Fibroblast of skin of abdomen (primary cell): ENCODE data around the gene CHRM4.
A peak's percentile ranks its signal among the peaks of the same experiment; 100 is the strongest.

ENCODE experiments used
- DNase-seq: peaks from one replicate; pipeline ENCODE4 v3.0.0-alpha.2; 2013

CHRM4 gene

DNA sequence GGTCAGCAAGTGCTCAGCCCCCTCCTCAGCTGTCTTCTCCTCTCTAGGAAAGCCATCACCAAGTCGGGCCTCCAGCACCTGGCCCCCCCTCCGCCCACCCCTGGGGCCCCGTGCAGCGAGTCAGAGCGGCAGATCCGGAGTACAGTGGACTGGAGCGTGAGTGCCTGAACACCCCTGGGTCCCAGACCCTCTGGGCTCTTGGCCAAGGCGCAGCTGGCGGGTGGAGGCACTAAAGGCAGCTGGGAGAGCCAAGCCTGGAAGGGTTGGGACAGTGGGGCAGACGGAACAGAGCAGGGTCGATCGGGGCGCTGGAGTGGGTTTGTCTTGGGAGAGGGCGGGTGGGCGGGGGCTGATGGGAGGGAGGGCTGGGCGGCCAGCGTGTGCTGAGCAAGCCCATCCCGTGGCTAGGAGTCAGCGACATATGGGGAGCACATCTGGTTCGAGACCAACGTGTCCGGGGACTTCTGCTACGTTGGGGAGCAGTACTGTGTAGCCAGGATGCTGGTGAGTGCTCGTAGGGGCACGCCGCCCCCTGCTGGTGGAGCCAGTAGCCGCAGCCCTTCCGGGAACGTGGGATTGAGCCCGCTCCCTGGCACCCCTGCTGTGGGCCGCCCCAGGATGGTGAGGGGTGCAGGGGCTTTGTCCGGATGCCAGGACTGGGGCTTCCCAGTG lies 24.2 kb downstream of the CHRM4 start:
- DNase-seq = peak; percentile 43

DNA sequence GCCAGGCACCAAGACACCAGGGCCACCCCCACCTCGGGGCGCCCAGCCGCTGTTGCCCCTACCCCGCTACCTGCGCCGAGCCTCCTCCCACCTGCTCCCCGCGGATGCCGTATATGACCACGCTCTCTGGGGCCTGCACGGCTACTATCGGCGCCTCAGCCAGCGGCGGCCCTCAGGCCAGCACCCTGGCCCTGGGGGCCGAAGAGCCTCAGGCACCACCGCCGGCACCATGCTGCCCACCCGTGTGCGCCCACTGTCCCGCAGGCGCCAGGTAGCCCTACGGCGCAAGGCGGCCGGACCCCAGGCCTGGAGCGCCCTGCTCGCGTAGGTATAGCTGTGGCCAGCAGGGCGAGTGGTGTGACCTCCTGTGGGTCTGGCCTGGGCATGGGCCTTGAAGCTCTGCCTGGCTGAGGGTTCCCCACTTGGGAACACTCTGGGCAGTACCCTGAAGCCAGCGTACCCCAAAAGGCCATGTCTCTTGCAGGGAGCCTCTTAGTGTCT lies 24.9 kb downstream of the CHRM4 start:
- DNase-seq = no peak

DNA sequence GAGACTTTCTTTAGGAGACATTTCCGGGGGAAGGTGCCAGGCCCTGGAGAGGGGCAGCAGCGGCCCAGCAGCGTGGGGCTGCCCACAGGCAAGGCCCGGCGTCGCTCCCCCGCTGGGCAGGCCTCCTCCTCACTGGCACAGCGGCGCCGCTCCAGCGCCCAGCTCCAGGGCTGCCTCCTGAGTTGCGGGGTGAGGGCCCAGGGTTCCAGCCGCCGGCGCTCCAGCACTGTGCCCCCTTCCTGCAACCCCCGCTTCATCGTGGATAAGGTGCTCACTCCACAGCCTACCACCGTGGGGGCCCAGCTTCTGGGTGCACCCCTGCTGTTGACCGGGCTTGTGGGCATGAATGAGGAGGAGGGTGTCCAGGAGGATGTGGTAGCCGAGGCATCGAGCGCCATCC lies 25.3 kb downstream of the CHRM4 start:
- no peak for DNase-seq

DNA sequence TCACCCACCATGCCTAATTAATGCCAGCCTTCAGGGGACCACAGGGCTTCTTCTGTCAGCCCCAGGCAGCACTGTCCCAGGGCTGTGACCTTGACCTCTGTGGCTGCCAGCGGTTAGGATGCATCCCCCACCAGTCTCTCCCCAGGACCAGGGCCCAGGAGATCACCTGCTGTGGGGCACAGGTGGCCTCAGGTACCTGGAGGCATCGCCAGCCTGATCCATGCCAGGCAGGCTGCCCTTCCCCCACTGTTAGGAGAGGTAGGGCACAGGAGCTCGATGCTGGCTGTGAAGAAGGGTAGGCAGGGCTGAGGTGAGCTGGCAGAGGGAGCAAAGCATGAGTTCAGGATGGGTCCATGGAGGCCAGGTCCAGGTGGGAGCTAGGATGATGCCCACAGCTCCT lies 26.8 kb downstream of the CHRM4 start:
- DNase-seq = no peak

DNA sequence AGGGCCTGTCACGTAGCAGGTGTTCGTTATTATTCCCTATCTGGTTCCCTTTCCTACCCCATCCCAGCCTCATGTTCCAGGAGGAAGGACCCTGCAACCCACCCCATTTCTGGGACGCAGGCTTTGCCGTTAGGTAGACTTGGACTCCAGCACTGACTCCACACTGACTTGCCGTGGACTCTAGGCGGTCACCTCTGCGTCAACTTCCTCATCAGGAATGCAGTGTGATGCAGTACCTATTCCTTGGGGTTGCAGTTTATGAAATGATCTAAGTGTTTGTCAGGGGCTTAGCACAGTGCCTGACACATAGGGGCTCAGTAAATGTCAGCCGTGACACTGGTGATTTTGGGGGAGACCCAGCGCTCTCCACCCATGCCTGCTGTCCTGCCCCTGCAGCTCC lies 27.5 kb downstream of the CHRM4 start:
- DNase-seq = no peak

DNA sequence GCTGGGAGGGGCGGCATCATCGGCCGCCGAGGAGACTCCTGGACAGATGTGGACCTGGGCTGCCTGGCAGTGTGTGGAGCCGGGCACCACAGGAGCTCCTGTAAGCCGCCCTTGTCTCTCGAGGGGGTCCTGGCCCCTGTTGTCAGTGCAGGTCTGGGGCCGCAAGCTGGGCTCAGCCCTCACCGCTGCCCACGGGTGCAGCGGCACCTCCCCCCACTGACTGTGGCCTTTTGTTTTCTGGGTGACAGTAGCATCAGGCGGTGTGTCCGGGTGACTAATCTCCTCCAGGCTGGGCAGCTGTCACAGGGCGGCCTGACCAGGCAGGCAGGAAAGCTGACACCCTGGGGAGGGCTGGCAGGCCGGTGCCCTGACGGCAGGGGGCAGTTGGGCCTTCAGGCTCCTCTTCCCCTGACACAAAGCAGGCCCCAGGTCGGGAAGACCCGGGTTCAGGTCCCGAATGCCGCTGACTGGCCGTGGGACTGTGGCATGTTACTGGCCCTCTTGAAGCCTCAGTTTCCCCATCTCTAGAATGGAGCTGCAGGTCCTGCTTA lies 28.0 kb downstream of the CHRM4 start:
- DNase-seq = no peak

DNA sequence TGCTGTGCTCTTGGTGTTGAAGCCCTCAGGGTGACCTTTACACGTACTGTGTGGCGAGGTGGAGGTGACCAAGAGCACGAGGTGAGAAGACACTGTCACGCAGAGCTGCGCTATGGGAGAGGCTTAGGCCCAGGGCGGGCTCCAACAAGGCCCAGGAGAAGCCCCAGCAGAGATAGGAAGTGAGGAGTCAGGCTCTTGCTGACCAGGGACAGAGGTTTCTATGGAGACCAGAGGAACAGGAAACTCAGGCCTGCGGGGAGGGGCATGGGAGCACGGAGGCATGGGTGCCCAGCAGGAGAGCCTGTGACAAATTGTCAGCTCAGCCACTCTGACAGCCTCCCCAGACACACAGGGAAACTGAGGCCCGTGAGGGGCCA lies 28.6 kb downstream of the CHRM4 start:
- DNase-seq = no peak

DNA sequence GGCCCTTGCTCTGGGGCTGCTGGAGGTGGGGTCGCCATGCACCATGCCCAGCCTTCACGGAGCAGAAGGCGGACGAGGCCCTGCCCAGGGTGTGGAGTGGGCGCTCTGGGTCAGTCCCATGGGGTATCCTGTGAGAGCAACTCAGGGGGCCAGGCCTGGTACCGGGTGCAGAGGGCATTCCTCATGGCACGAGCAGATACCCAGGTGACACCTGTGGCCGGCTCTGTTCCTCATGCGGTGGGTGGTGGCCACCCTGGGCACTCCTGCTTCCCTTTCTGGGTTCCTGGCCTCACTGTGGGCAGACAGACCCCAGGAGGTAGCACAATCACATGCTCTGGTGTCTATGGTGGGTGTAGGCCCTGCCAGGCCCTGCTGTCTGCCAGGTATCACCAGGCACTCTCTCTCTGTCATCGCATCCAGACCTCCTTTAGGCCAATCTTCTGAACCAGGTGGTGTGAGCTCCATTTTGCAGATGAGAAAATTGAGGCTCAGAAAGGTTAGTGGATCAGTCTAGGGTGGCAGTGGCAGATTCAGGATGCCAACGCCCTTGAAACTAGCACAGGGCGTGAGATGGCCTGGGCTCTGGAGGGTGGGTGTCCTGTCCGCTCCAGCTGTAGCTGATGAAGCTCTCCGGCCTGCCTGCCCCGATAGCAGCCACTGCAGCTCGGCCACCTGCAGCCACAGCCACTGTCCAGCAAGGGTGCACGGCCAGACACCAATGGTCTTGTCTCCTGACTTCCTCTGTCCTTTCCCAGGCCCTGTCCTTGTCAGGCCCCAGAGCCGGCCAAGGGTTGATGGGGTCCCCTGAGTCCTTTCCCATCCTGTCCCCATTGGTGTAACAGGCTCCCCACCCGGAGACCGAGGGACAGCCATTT lies 29.2 kb downstream of the CHRM4 start:
- no peak for DNase-seq

DNA sequence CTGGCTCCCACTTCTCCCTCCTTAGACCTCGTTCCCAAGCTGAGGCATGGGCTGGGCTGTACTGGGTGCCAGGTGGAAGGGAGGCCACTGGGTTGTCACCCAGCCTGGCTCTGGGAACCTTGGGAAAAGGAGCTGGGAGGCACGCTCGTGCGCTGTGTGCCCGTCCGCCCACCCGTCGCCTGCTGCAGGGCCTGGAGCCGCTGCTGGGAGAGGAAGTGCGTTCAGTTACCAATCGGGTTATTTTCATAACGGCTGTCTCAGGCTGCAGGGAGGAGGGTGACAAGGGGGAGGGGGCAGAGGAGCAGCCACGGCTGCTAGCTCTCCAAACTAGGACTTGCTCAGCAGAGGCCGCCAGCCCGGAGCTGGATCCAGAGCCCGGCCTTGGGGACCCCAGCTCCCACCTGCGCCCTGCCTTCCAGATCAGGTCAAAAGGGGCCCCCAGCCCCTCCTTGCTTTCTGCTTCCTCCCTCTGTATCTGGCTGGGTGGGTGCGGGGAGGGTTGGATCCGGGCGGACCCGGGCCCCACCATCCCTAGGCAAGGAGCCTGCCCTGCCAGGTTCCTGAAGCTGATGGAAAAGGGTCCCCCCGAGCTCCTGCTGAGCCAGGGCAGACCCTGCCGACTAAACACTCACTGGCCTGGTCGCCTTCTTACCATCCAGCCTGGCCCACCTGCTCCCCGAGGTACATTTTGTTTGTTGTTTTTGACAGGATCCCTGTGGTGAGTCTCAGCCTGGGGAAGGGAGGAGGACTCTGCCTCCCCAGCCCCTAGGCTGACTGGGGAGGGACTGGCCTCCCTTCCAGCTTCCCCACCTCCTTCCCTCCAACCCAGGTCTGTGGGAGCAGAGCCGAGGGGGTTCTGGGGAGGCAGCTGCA lies 30.1 kb downstream of the CHRM4 start:
- DNase-seq = peak; percentile 48

DNA sequence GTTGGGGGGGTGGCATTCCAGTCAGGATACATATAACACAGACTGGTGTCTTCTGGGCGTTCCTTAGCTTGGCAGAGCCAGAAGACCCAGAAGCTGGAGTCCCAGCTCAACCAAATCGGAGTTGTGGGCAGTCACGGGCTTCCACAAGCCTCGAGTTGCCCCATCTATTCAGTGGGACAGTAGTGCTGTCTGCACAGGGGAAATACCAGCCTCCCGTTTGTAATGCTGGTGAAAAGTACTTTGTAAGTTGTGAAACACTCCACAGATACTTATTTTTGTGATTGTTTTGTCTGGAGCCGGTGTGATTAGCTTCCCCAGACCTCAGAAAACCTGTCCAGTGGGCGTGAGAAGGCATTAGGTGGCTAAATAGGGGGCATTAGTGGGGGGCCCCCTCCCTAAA lies 30.7 kb downstream of the CHRM4 start:
- no peak for DNase-seq

DNA sequence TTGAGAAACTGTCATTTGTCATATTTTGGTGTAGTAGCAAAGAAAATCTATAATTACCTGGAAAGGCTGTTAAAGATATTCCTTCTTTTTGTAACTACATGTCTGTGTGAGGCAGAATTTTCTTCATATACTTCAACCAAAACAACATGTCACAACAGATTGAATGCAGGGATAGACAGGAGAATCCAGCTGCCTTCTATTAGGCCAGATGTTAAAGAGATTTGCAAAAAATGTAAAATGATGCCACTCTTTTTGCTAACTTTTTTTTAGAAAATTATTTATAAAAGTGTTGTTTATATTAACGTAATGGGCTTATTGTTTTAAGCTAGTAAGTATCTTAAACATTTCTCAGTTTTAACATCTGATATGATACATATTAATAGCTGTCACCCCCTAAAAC lies 31.6 kb downstream of the CHRM4 start:
- no peak for DNase-seq

DNA sequence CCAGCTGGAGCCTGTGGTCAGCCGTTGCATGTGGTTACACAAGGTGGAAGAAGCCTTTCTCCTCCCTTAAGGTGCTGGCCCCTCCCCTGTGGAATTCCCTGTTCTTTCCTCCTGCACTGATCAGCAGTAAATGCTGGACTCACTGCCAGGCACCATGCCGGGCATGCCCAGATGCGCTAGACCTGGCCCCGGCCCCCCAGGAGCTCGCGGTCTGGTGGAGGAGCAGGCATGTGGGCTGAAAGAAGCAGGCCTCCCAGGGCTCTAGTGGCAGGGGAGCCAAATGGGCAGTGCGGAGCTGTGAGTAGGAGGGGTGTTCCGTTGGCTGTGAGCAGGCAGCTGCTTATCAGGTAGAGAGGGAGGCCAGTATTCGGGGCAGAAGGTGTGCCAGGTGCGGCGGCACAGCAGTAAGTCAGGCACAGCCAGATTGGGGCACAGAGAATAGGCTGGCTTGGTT lies 34.1 kb downstream of the CHRM4 start:
- DNase-seq = no peak

DNA sequence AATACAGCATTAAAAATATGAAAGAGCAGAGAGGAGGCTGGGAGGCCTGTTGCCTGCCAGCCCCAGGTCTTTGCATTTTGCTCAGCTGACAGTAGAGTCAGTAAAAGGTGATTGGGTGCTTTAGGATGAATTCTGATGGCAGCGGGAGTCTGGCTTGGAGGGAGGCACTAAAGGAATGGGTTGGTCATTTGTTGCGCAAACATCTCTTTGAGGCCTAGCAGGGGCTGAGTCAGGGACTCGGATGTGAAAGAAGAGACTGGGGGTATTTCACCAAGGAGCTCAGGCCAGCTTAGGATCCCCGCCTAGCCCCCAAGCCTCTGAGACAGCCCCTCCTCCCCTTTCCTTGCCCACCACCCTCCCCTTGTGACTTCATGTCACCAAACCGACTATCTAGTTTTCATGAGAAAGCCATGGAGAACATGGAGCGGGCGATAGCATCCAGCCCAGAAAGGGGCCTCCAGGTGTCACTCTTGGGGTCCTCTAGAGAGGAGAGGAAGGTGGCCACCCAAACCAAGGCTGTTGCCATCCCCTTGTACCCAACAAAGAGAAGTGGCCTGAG lies 34.6 kb downstream of the CHRM4 start:
- DNase-seq = peak; percentile 68

DNA sequence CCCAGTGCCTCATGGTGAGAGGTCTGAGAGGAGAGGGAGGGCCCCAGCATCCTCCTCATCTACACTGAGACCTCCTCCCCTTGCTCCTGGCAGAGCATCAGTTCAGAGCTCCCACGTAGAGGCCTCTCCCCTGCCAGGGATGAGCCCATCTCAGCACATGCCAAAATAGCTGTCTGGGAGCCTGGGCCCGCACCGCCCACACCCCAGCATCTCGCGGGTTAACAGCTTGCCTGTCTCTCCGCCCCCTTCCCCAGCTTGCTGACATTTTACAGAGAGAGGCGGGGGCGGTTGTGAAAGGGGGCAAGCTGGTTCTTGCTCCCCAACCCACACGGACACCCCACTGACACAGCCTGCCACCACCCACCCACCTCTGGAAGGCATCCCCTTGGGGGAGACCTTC lies 37.9 kb downstream of the CHRM4 start:
- DNase-seq = no peak

DNA sequence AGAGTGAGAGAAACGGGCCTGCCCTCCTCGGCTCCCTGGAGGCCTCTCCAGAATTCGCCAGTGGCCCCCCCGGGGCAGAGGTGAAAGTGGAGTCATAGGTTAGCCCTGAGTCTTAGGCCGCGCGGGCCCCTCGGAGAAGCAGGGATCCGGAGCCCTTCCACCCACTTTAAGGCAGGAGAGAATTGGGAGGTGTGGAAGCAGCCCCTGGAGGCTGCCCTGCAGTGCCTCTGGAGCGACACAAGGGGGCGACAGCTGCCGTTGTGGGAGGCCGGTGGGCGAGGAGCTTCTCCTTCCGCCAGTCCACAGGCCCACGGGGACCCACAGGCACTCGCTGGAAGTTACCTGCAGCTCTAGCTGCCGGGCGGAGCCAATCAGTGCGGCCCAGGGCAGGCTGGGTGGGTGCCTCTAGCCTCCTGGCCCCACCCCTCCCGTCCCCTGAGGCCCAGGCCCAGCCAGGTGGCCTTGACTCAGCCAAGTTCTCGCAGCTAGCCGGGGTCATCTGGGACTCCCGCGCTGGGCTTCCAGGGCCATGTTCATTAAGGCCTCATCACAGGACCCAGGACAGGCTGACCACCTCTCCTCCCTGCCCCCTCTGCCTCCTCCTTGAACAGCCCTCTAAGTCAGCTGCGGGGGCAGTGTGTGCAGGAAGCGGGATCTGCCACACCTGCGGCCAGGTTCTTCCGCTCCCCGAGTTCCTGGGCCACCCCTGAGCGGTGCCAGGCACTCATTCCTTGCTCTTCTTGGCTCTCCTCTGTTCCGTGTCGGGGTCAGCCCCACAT lies 39.3 kb downstream of the CHRM4 start:
- peak; percentile 31 for DNase-seq

DNA sequence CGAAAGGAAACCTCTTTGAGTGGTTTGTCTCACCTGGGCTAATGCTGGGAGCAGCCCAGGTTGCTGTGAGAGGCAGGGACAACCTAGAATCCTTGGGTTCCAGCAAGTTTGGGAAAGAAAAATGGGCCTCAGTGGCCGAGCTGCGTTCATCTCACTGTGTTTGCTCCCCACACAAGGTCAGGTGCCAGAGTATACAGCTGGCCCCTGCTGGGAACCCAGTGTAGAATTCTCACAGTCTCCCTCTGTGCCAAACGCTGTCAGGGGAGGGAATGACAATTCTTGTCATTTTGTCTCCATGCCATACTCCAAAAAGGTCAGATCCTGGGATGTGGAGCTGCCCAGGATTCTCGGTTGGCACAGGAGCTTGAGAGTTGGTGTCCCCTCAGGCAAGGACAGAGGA lies 40.0 kb downstream of the CHRM4 start:
- DNase-seq = no peak

DNA sequence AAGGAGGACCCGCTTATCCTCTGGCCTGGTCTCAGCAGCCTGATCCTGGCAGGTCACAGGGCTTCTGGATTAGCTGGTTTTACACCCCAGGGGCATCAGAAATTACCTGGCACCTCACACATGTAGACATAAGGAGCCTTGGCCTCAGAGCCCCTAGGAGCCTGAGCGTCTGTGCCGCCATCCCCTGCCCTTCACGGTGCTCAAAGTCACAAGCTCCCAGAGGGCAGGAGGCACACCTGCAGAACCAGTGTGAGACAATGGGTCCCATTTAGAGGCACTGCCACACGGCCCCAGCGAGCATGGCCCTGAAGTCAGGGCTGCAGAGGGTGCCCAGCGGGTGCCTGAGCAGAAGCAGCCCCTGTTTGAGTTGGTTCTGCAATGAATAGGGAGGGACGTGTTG lies 40.4 kb downstream of the CHRM4 start:
- DNase-seq = no peak

DNA sequence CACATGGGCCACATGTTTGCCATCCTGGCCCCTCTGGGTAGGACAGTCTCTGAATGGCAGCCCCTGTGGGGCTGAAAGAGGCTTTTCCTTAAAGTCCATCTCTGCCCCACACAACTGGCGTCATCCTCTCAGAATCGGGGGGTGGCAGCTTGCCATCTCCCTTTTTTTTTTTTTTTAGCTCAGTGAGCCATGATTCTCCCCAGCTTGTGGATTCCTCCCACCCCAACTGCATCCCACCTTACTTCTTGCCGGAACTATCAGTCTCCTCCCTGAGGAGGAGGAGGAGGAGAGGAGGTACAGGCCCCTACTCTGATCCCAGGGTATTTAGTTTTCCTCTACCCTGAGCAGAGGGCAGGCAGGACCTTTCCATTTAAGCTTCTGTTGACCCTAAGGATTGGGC lies 40.9 kb downstream of the CHRM4 start:
- no peak for DNase-seq

DNA sequence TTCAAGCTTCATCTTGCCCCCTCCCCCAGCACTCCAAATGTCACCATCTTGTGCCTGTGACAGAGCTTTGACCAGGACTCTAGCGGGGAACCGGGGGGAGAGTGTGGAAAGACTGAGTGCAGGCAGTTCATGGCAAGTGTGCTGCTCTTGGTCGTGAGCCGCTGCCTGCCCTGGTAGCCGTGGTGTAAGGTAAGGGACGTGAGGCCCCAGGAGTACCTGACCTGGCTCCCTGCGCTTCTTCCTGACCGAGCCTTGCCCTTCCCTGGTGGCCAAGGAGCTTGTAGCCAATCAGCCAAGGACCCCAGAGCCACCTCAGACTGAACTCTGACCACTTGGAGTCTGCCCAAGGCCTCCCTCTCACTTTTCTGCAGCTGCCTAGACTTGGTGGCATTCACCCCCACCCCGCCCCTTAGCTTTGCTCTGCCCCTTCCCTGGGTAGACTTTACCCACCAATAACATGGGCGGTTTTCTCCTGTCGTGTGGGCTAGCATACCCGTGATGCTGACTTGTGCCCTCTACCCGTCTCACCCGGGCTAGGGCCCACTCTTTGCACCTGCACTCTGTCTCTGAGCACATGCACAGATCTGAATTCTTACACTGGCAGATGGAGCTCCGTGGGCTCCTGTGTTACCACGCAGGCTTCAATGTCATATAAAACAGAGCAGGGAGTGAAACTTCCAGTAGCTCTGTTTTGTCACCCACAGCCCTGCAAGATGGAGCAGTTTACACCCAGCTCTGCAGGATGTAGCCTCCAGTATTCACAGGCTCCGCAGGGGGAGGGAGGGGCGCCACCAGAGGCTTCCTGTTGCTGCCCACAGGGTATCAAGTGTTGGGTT lies 42.8 kb downstream of the CHRM4 start:
- DNase-seq = no peak

DNA sequence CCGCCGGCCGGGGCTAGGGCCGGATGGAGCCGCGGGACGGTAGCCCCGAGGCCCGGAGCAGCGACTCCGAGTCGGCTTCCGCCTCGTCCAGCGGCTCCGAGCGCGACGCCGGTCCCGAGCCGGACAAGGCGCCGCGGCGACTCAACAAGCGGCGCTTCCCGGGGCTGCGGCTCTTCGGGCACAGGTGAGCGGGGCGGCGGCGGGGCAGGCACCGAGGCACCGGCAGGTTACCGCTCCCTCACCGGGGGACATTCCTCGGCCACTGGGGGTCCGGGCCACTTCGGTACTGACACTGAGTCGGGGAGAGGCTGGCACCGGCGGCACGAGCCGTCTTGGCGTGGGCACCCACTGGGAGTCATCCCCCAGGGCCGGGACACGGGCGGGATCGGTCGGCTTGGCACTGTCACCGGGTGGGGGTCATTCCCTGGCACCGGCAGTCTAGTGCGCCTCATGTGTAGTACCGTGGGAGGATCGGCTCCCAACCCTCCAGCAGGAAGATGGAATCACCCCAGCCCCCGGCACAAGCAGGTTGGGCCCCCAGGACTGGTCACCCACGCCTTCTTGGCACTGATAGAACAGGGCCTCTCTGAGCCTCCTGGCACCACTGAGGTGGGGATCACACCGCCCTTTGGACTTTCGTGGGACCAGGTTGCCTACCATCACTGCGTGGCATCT lies 43.8 kb downstream of the CHRM4 start:
- DNase-seq = no peak
